SK-N-DZ (cell line): Measurements from ENCODE around the gene NR6A1.

ENCODE experiments used
- DNase-seq: peaks from one replicate; pipeline ENCODE4 v3.0.0-alpha.2; 2015; ENCODE audit warnings: low spot score

NR6A1 gene

GRCh38 chr9:124531115-124531514 lies 240.0 kb downstream of the NR6A1 start:
- DNase-seq = no peak

- no peak for DNase-seq
These were observed 240.9 kb downstream of the NR6A1 start for GRCh38 chr9:124530246-124530645.

DNA sequence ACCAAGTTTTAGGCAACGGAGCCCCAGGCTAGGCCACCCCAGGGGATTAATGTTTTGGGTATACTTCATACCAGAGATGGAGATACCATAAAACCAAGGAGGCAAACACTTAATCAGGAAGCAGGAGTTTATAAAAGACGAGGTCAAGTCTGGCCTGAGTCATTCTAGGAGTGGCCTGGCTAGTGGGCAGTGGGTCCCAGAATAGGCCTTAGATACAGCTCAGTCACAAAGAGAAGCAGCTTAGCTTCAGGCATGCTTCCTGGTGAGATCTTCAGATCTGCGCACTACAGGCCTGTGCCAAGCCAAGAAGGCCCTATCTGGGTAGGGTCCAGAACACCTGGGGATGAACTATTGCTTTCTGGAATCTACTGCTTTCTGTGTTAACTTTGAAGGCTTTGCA lies 243.3 kb downstream of the NR6A1 start:
- no peak for DNase-seq

- no peak for DNase-seq
These were observed 244.9 kb downstream of the NR6A1 start for GRCh38 chr9:124526174-124526573.

- DNase-seq = no peak
These were observed 248.7 kb downstream of the NR6A1 start for GRCh38 chr9:124522121-124523098.

GRCh38 chr9:124521142-124521541 lies 250.0 kb downstream of the NR6A1 start:
- DNase-seq = no peak

DNA sequence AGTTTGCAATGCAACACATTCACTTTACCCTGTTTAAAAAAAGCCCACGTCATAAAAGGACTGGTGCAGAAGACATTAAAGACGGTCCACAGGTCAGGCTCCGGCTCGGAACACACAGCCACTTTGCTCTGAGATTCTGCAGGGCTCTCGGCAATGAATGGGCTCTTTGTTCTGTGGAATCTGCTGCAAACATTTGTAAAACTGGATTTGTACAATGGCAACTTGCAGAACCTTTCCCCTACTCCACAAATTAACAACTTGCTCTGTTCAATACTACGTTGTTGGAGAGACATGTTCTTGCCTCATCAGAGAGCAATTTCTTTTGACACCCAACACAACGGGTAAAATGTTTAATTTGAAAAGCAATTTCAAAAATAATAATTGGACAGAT lies 250.9 kb downstream of the NR6A1 start:
- DNase-seq = no peak

GRCh38 chr9:124518116-124518515 lies 253.0 kb downstream of the NR6A1 start:
- no peak for DNase-seq

DNA sequence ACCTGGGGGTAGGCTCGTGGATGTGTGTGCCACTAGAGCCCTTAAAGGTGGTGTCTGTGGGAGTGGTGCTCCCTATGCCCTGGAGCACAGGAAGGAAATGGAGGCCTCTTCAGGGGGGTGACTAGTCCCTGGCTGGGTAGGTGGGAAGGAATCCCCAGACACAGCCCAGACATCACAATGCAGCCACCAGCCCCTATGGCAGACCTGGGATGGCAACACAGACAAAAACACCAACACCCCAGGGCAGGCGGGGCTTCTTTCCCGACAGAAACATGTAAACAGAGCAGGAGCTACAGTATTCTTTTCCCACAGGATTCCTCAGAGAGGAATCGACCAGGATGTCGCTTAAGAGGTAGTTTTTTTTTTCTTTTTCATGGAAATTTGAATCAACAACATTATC lies 253.5 kb downstream of the NR6A1 start:
- no peak for DNase-seq

DNA sequence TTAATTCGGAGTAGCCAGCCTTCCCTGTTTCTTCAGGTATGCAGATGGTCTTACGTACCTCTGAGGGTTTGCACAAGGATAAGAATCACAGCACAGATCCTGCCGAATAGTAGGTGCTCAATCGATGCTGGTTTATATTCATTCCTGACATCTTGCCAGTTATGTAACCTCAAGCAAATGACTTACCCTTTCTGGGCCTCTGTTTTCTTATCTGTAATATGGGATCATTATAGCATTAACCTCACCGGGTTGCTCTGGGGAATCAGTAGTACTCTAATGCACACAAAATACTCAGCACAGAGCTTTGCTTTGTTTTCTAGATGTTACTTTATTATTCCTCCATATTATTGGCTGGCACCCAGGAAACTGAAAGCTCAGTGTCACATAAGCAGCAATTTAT lies 256.2 kb downstream of the NR6A1 start:
- DNase-seq = no peak

GRCh38 chr9:124514125-124514524 lies 257.0 kb downstream of the NR6A1 start:
- DNase-seq = no peak

- DNase-seq = no peak
These were observed 257.6 kb downstream of the NR6A1 start for GRCh38 chr9:124513376-124513994.

- no peak for DNase-seq
These were observed 258.3 kb downstream of the NR6A1 start for GRCh38 chr9:124512806-124513204.

DNA sequence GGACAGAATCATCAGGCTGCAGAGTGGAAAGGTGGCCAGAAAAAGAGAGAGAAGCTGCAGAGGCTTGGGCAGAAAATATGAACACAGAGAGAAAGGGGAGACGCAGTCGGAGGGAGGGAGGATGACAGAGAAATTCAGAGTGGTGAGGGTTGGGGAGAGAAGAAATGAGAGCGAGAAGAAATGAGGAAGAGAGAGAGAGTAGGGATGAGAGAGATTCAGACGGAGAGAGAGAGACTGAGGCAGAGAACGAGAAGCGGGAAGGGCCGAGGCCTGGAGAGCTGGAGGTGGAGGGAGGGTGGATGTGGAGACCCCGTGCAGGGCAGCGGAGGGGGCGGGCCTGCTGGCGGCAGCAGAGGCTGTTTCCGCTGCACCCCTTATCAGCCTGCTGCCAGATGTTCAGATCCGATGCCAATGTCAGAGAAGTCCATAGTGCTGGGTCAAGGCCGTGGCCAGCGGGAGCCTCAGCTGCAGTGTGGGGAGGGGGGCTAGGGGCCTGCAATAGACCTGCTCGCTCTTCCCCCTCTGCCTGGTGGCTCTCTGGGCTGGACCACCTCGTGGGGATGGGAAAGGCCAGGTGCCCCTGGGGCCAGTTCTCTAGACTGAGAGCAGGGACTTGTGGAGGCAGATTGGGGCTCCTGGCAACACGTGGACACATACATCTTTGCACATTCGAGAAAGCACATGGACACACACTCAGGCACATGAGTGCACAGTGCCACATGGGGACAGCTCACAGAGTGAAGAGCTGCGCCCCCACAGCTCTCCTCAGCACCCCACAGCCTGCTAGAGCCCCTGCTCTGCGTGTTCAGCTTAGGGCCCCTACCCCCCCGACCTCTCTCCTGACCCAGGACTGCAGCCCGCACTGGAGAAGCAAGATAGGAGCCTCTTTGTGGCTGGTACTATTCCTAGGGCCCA lies 259.0 kb downstream of the NR6A1 start:
- DNase-seq = peak; percentile 51

DNA sequence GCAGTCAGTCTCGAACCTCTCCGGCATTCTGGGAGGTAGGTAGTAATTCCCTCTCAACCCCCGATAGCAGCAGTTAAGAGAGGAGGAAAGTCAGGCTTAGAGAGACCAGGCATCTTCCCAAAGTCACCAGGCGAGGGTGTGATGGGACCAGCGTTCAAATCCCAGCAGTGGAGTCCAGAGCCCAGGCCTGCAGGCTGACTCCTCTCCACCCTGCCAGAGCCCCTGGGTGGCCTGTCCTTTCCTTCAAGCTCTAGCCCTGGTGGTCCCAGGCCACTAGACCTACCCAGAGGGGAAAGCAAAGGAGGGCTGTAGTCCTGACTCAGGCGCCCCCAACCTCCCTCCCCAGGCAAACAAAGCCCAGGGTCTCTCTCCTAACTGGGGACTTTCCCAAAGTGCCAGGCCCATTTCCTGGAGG lies 259.7 kb downstream of the NR6A1 start:
- peak; percentile 44 for DNase-seq

DNA sequence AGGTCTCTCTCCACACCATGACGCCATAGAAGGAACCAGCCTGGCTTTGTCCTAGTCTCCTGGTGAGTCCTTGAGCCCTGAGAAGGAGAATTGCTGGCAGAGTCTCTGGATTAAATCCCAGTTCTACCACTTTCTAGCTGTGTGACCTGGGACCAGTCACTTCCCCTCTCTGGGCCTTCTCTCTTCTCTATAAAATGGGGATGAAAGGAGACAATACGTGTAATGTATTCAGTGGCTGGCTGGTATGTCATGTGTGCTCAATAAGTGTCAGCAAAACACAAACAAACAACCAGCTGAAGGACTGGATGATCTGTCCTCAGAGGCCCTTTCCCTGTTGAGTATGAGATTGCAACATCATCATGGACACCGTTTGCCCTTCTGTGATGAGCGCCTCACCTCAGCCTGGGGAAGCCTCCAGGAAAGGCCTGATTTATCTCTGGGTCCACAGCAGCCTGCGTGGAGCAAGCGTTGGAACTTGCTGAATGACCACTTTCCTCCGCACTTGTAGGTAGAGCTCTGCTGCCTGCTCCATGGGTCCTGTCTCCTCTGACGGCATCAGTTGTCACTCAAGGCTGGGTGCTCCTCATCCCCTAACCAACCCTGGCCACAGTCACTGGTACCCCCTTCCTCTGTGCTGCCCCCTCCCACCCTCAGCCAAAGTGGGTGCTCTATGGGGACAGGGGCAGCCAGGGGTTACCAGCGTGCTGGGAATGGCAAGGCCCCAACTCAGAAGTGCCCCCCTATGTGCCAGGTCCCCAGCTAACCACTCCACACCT lies 260.3 kb downstream of the NR6A1 start:
- no peak for DNase-seq

GRCh38 chr9:124507880-124508423 lies 263.2 kb downstream of the NR6A1 start:
- no peak for DNase-seq

DNA sequence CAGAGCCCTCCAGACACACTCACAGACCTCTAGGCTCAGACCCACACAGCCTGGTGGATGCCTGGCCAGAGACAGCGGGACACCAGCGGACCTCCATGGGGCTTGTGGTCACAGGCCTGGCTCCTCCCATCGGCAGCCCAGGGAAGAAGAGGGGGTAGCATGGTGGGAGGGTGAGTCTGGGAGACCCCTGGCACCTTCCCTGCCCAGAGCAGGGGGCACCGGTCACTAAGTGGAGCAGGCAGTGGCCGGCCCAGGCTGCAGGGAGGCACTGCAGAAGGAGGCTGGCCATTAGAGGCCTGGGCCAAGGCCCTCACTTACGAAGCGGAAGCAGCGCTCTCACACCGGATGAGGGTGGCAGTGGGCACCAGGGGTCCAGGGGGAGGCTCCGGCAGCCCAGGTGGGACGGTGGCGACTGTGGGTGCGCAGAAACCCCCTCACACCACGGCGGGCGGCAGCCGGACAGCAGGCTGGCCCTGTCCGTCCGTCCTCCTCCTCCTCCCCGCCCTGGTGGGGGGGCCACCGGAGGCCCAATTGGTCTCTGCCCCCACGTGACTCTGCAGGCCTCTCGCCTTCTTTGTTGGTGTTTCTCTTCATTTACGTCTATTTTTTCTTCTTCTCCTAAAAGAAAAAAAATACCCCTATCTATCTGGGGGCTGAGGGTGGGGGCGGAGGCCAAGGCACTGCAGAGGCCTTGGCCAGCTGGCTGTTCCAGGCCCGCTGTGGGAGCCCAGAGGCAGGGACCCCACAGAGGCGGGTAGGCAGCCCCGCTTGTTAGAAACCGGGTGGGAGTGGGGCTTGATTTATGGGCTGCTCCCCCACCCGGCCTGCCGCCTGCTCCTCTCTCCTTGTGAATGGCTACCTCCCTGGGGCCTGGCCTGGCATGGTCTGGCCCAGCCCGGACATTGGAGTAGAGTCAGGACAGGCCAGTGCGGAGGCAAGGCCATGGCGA lies 263.9 kb downstream of the NR6A1 start, which contains the start of gene NR5A1:
NR5A1 (minus strand) TSS at position 469 of the 949 bp plus-strand sequence. CDS start 4,004 bp downstream, outside the sequence.
- no peak for DNase-seq

- no peak for DNase-seq
These were observed 264.7 kb downstream of the NR6A1 start for GRCh38 chr9:124506433-124506832.
